ENCODE results near the gene ULK3. TPM values are rescaled to one million over a fixed set of nuclear protein-coding genes. Genes with fewer than 3 reads are reported as not detected.

Gene ULK3
- total and polyA plus RNA-seq, 10 of the 15 experiments (the other 5 are each of a cell fraction or from before 2014, with no cell fraction given): 0.64 to 38.8 (median 27.1) TPM

DNA sequence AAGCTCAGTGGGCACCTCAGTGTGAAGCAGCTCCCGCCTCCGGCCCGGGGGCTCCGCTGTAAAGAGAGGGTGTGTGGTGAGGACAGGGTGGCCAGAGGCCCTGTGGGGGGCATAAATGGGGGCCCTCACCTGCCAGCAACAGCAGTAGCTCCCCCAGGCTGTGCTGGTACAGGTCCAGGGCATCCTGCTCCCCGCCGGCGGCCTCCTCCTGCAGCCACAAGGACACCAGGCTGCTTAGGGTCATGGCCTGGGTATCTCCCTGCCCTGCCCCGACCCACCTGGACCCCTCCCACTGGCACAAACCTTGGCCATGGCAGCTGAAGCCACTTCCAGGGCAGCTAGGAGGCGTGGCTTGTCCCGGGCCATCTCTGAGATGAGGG, 4.8 kb downstream of the ULK3 start:
- H4K20me1 ChIP-seq (ENCODE audit: control insufficient read depth, insufficient read depth): no peaks in the 10 kb centered on the region
- intact Hi-C loops (cut with micrococcal nuclease; ENCODE audit: unreplicated experiment): loop anchor here (5.0 kb wide), 1 partner anchor 201 kb away; no protein-coding TSS in a partner anchor
- SMC1A ChIA-PET (ENCODE audit: uncharacterized antibody, unreplicated experiment): interaction anchor here (0.8 kb wide), 1 partner anchor 67 kb away, joined by 3 read pairs; no protein-coding TSS in a partner anchor
- no peak for TF ChIP-seq ZNF622 (IDR thresholded peaks at IDR 0.05)
- TF ChIP-seq CHD4 (IDR thresholded peaks at IDR 0.05): no peak
- no peak for TF ChIP-seq NFIC (IDR thresholded peaks at IDR 0.05; ENCODE audit: low read depth, low read length)
- TF ChIP-seq YY1 (IDR thresholded peaks at IDR 0.05; ENCODE audit: low read depth, low read length): no peak
- no peak for TF ChIP-seq RELA (IDR thresholded peaks at IDR 0.05; ENCODE audit: borderline replicate concordance, partially characterized antibody)
- no peak for TF ChIP-seq ZNF24 (IDR thresholded peaks at IDR 0.05)
- no peak for TF ChIP-seq TARDBP (IDR thresholded peaks at IDR 0.05; ENCODE audit: borderline replicate concordance)
- TF ChIP-seq, protein P1, sequence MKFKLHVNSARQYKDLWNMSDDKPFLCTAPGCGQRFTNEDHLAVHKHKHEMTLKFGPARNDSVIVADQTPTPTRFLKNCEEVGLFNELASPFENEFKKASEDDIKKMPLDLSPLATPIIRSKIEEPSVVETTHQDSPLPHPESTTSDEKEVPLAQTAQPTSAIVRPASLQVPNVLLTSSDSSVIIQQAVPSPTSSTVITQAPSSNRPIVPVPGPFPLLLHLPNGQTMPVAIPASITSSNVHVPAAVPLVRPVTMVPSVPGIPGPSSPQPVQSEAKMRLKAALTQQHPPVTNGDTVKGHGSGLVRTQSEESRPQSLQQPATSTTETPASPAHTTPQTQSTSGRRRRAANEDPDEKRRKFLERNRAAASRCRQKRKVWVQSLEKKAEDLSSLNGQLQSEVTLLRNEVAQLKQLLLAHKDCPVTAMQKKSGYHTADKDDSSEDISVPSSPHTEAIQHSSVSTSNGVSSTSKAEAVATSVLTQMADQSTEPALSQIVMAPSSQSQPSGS (IDR thresholded peaks at IDR 0.05; ENCODE audit: low read length): no peak
- TF ChIP-seq RUNX3 (IDR thresholded peaks at IDR 0.05; ENCODE audit: low read length): no peak
- TF ChIP-seq, protein P2, sequence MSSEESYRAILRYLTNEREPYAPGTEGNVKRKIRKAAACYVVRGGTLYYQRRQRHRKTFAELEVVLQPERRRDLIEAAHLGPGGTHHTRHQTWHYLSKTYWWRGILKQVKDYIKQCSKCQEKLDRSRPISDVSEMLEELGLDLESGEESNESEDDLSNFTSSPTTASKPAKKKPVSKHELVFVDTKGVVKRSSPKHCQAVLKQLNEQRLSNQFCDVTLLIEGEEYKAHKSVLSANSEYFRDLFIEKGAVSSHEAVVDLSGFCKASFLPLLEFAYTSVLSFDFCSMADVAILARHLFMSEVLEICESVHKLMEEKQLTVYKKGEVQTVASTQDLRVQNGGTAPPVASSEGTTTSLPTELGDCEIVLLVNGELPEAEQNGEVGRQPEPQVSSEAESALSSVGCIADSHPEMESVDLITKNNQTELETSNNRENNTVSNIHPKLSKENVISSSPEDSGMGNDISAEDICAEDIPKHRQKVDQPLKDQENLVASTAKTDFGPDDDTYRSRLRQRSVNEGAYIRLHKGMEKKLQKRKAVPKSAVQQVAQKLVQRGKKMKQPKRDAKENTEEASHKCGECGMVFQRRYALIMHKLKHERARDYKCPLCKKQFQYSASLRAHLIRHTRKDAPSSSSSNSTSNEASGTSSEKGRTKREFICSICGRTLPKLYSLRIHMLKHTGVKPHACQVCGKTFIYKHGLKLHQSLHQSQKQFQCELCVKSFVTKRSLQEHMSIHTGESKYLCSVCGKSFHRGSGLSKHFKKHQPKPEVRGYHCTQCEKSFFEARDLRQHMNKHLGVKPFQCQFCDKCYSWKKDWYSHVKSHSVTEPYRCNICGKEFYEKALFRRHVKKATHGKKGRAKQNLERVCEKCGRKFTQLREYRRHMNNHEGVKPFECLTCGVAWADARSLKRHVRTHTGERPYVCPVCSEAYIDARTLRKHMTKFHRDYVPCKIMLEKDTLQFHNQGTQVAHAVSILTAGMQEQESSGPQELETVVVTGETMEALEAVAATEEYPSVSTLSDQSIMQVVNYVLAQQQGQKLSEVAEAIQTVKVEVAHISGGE (CRISPR knock-in tag; IDR thresholded peaks at IDR 0.05): no peak
- TF ChIP-seq POU2F2 (IDR thresholded peaks at IDR 0.05; ENCODE audit: borderline replicate concordance, low read depth, low read length): no peak
- no peak for TF ChIP-seq CBX3 (IDR thresholded peaks at IDR 0.05; ENCODE audit: borderline replicate concordance, low read depth)
- TF ChIP-seq EGR1 (IDR thresholded peaks at IDR 0.05; ENCODE audit: borderline replicate concordance in 1 of 2, low read depth in 2 of 2, low read length in 2 of 2): no peak
- no peak for TF ChIP-seq BCL11A (IDR thresholded peaks at IDR 0.05; ENCODE audit: low read depth, low read length)
- TF ChIP-seq CBX5 (IDR thresholded peaks at IDR 0.05; ENCODE audit: low read depth): no peak
- H3K9me3 ChIP-seq (replicated peaks; ENCODE audit: control insufficient read depth, insufficient read depth, low read length): no peaks in the 10 kb centered on the region
- H3K27ac ChIP-seq (ENCODE audit: control insufficient read depth, insufficient read depth): no peak overlapping the region
- H3K4me2 ChIP-seq (ENCODE audit: control insufficient read depth, insufficient read depth): no peak overlapping the region
- H3K4me1 ChIP-seq (ENCODE audit: control insufficient read depth, insufficient read depth, low read length): peaks cover 4% of the 10 kb centered on the region
- no peak overlapping the region for H3K4me3 ChIP-seq
- in situ Hi-C loops (cut with MboI): no loop called here
- no peak overlapping the region for H2AFZ ChIP-seq (ENCODE audit: control insufficient read depth, low read depth, low read length)
- ATAC-seq (no peak), FAIRE-seq (no peak), DNase-seq (ENCODE audit: low read depth, low spot score) (no peak)
- no peaks in the 10 kb centered on the region for H3K27me3 ChIP-seq (replicated peaks in 1 of 2; ENCODE audit: control insufficient read depth in 2 of 2, insufficient read depth in 2 of 2, low read length in 1 of 2)
- POLR2A ChIA-PET: interaction anchor here (0.6 kb wide), 1 partner anchor 109 kb away, joined by 8 read pairs; no protein-coding TSS in a partner anchor
- H3K36me3 ChIP-seq (ENCODE audit: control insufficient read depth in 2 of 2, insufficient read depth in 2 of 2, low read length in 1 of 2): no peaks in the 10 kb centered on the region
- WGBS (ENCODE audit: insufficient coverage, insufficient replicate concordance, low lambda C conversion rate, missing lambda C conversion rate): 88% methylated on average over 10 of the region's 10 CpGs
- BruUV-seq (replicated peaks): no TSS peak
- RAD21 ChIA-PET (ENCODE audit: unreplicated experiment): interaction anchor here (0.8 kb wide), 1 partner anchor 69 kb away, joined by 3 read pairs; the partner anchor contains the start of gene FAM219B
- CTCF ChIA-PET: interaction anchor here (0.6 to 4.5 kb wide), 7 partner anchors 34 to 203 kb away, joined by 3 to 30 read pairs (median 4); no protein-coding TSS in a partner anchor
- H3K79me2 ChIP-seq (ENCODE audit: control insufficient read depth, insufficient read depth, low read length): peaks cover 3% of the 10 kb centered on the region; the same call in 1 of the 2 replicates
- no peak overlapping the region for H3K9ac ChIP-seq (ENCODE audit: control insufficient read depth, insufficient read depth, low read length)

Measured in GM12878 (cell line).